ENCODE data around the gene C11orf52.

GRCh38 chr11:111905411-111905810 lies 13.3 kb upstream of the C11orf52 start:
- TF ChIP-seq CTCF (IDR thresholded peaks at IDR 0.05) (no peak), POLR2A (IDR thresholded peaks at IDR 0.05) (no peak)

Measured in lower leg skin (tissue), 3 donors.